HCT116 (cell line): Measurements from ENCODE around the gene TEX54. TPM values are rescaled to one million over a fixed set of nuclear protein-coding genes. Genes with fewer than 3 reads are reported as not detected.

ENCODE experiments used
- ATAC-seq: fragments of 200-7000 bp; cut with Tn5 transposase; 2 replicates; pipeline ENCODE4 v1.9.1; 2020; ENCODE audit warnings: mild to moderate bottlenecking, moderate library complexity
- BruUV-seq: library from RNA; stranded (reverse); fragments of 400-500 nt; replicated peaks from 2 replicates; lab custom pipeline; 2021; lab: Mats Ljungman, UMichigan
- CTCF ChIA-PET: fragments of 300-600 bp; sonication (Branson Sonifier 250); formaldehyde crosslinking; loops from one replicate; lab custom pipeline; 2021; ENCODE audit warnings: antibody characterized with exemption; lab: Charles Lee
- POLR2A ChIA-PET: fragments of 300-600, 350-600 bp; sonication (Branson Sonifier 250); formaldehyde crosslinking; loops from one replicate; lab custom pipeline; 2021; ENCODE audit warnings: antibody characterized with exemption; lab: Charles Lee
- RAD21 ChIA-PET, 2 experiments: fragments of 300-600 bp; sonication (Branson Sonifier 250); formaldehyde crosslinking; loops; one replicate each; lab custom pipeline; 2023; ENCODE audit warnings: low total read pairs in 2 of 2; ENCODE audit not compliant: uncharacterized antibody in 2 of 2, unreplicated experiment in 2 of 2, low non-redundant PET in 1 of 2; lab: Charles Lee
- DNase-seq: peaks from one replicate; pipeline ENCODE4 v3.0.0-alpha.2; 2010; ENCODE audit warnings: low read depth, low spot score
- H2AFZ ChIP-seq: fragments of 200-600 bp; shearing (Covaris generic), sonication (generic); 2 replicates; pipeline ENCODE4 v1.6.1; 2017; ENCODE audit warnings: low read depth, mixed run types, mixed read lengths, antibody characterized with exemption, low read length; ENCODE audit not compliant: poor library complexity, severe bottlenecking
- H3K27ac ChIP-seq: 2 replicates; pipeline ENCODE4 v1.5.1; 2012; ENCODE audit warnings: low read depth, low read length
- H3K27me3 ChIP-seq: fragments of 200-600 bp; sonication (generic); 2 replicates; pipeline ENCODE4 v1.6.1; 2016; ENCODE audit warnings: mixed run types, low read length, mixed read lengths; ENCODE audit not compliant: insufficient read depth
- H3K36me3 ChIP-seq, 2 experiments: fragments of 200-500 bp in 1 of 2; fragments of 200-600 bp in 1 of 2; sonication (Bioruptor generic) in 1 of 2; sonication (generic) in 1 of 2; 2 replicates each; pipeline versions ENCODE4 v1.5.1 to v1.6.1; 2014 to 2016; ENCODE audit warnings: low read length in 2 of 2, inconsistent platforms in 1 of 2, mixed read lengths in 1 of 2, mixed run types in 1 of 2; ENCODE audit not compliant: insufficient read depth in 2 of 2, control insufficient read depth in 1 of 2
- H3K4me1 ChIP-seq, 2 experiments: fragments of 200-600 bp in 1 of 2; sonication (generic) in 1 of 2; 2 replicates each; pipeline versions ENCODE4 v1.5.1 to v1.6.1; 2012 to 2017; ENCODE audit warnings: low read length in 2 of 2, inconsistent platforms in 1 of 2, mild to moderate bottlenecking in 1 of 2, mixed read lengths in 1 of 2, mixed run types in 1 of 2, moderate library complexity in 1 of 2; ENCODE audit not compliant: insufficient read depth in 2 of 2, control insufficient read depth in 1 of 2
- H3K4me2 ChIP-seq: fragments of 200-600 bp; sonication (generic); 2 replicates; pipeline ENCODE4 v1.6.1; 2017; ENCODE audit warnings: mixed run types, low read length, mixed read lengths
- H3K4me3 ChIP-seq, 2 experiments: fragments of 200-600 bp in 1 of 2; sonication (generic) in 1 of 2; replicated peaks in 1 of 2; 2 replicates each; pipeline ENCODE4 v1.5.1; 2011 to 2016; ENCODE audit warnings: low read length in 2 of 2, control low read depth in 1 of 2, low read depth in 1 of 2, mild to moderate bottlenecking in 1 of 2, mixed read lengths in 1 of 2, mixed run types in 1 of 2
- H3K79me2 ChIP-seq: fragments of 200-600 bp; sonication (generic); 2 replicates; pipeline ENCODE4 v1.6.1; 2017; ENCODE audit warnings: mild to moderate bottlenecking, mixed run types, low read length, moderate library complexity, mixed read lengths; ENCODE audit not compliant: insufficient read depth
- H3K9ac ChIP-seq: fragments of 200-600 bp; sonication (generic); 2 replicates; pipeline ENCODE4 v1.6.1; 2016; ENCODE audit warnings: low read length, mixed read lengths
- H3K9me2 ChIP-seq: fragments of 200-600 bp; sonication (generic), shearing (Covaris generic); 2 replicates; pipeline ENCODE4 v1.6.1; 2017; ENCODE audit warnings: mixed run types, mild to moderate bottlenecking, moderate library complexity; ENCODE audit not compliant: insufficient read depth
- H3K9me3 ChIP-seq, 2 experiments: fragments of 200-500 bp in 1 of 2; fragments of 200-600 bp in 1 of 2; sonication (Bioruptor generic) in 1 of 2; sonication (generic) in 1 of 2; 2 replicates each; pipeline ENCODE4 v1.6.1; 2014 to 2017; ENCODE audit warnings: low read length in 2 of 2, mixed read lengths in 2 of 2, inconsistent platforms in 1 of 2, low read depth in 1 of 2, mild to moderate bottlenecking in 1 of 2, mixed run types in 1 of 2, moderate library complexity in 1 of 2; ENCODE audit not compliant: control insufficient read depth in 1 of 2, insufficient read depth in 1 of 2
- H4K20me1 ChIP-seq: fragments of 200-600 bp; sonication (generic), shearing (Covaris generic); 2 replicates; pipeline ENCODE4 v1.6.1; 2017; ENCODE audit warnings: mixed run types, mild to moderate bottlenecking, moderate library complexity; ENCODE audit not compliant: insufficient read depth
- ATF3 ChIP-seq: IDR thresholded peaks from 2 replicates; pipeline ENCODE4 v1.6.1; 2012
- CEBPB ChIP-seq: IDR thresholded peaks from 2 replicates; pipeline ENCODE4 v1.6.1; 2012; ENCODE audit warnings: low read depth
- CTCF ChIP-seq, 3 experiments: fragments of 200-600 bp in 1 of 3; sonication (generic) in 1 of 3; IDR thresholded peaks in 2 of 3; conservative IDR thresholded peaks in 1 of 3; 2 replicates each; pipeline ENCODE4 v1.5.1; 2012 to 2017; ENCODE audit warnings: low read depth in 2 of 3, low read length in 2 of 3, antibody characterized with exemption in 1 of 3, borderline replicate concordance in 1 of 3, control low read depth in 1 of 3, mild to moderate bottlenecking in 1 of 3, mixed read lengths in 1 of 3, mixed run types in 1 of 3, moderate library complexity in 1 of 3; ENCODE audit not compliant: insufficient read depth in 1 of 3
- EGR1 ChIP-seq: IDR thresholded peaks from 2 replicates; pipeline ENCODE4 v1.6.1; 2012; ENCODE audit warnings: low read depth
- EZH2phosphoT487 ChIP-seq: fragments of 200-600 bp; IDR thresholded peaks from 2 replicates; pipeline ENCODE4 v1.6.1; 2018; ENCODE audit warnings: antibody characterized with exemption, borderline replicate concordance
- FOSL1 ChIP-seq: IDR thresholded peaks from 2 replicates; pipeline ENCODE4 v1.6.1; 2012; ENCODE audit warnings: low read depth
- JUND ChIP-seq: IDR thresholded peaks from 2 replicates; pipeline ENCODE4 v1.6.1; 2012
- MAX ChIP-seq: IDR thresholded peaks from 2 replicates; pipeline ENCODE4 v1.6.1; 2012
- POLR2A ChIP-seq: IDR thresholded peaks from 2 replicates; pipeline ENCODE4 v1.7.0; 2011; ENCODE audit warnings: borderline replicate concordance; ENCODE audit not compliant: insufficient read depth, insufficient read length; ENCODE audit errors: extremely low read depth
- POLR2AphosphoS5 ChIP-seq: IDR thresholded peaks from 2 replicates; pipeline ENCODE4 v1.6.1; 2011; ENCODE audit warnings: mild to moderate bottlenecking, low read depth, low read length, moderate library complexity
- RAD21 ChIP-seq: IDR thresholded peaks from 2 replicates; pipeline ENCODE4 v1.6.1; 2012; ENCODE audit warnings: low read depth, mild to moderate bottlenecking
- REST ChIP-seq: IDR thresholded peaks from 2 replicates; pipeline ENCODE4 v1.6.1; 2012; ENCODE audit warnings: low read depth
- SIN3A ChIP-seq: IDR thresholded peaks from 2 replicates; pipeline ENCODE4 v1.6.1; 2012; ENCODE audit warnings: low read depth
- SP1 ChIP-seq: IDR thresholded peaks from 2 replicates; pipeline ENCODE4 v1.6.1; 2012; ENCODE audit warnings: low read depth
- SRF ChIP-seq: IDR thresholded peaks from 2 replicates; pipeline ENCODE4 v1.6.1; 2012; ENCODE audit warnings: low read depth
- TCF7L2 ChIP-seq: IDR thresholded peaks from 2 replicates; pipeline ENCODE4 v1.7.0; 2011; ENCODE audit warnings: borderline replicate concordance, inconsistent platforms; ENCODE audit not compliant: insufficient read depth, insufficient read length; ENCODE audit errors: extremely low read depth
- YY1 ChIP-seq: IDR thresholded peaks from 2 replicates; pipeline ENCODE4 v1.6.1; 2011; ENCODE audit warnings: low read length, low read depth, moderate library complexity, mild to moderate bottlenecking; ENCODE audit not compliant: insufficient replicate concordance; ENCODE audit errors: extremely low read depth
- ZBTB33 ChIP-seq: IDR thresholded peaks from 2 replicates; pipeline ENCODE4 v1.6.1; 2011; ENCODE audit warnings: mild to moderate bottlenecking, low read length, moderate library complexity; ENCODE audit not compliant: insufficient replicate concordance; ENCODE audit errors: extremely low read depth
- ZNF274 ChIP-seq: fragments of 200-500 bp; sonication (Bioruptor generic); IDR thresholded peaks from 2 replicates; pipeline ENCODE4 v1.6.1; 2014; ENCODE audit warnings: mild to moderate bottlenecking, low read depth, low read length, inconsistent platforms
- intact Hi-C: fragments of 100-400 bp; cut with micrococcal nuclease; formaldehyde crosslinking; loops from 2 replicates; pipeline ENCODE4 v1.10.0; 2022
- total RNA-seq: library from RNA; stranded (reverse); gene quantifications from one replicate; pipeline ENCODE4 v1.2.1, GENCODE V29; 2021; ENCODE audit not compliant: unreplicated experiment

TEX54 gene
- total RNA-seq, 1 experiment from 2014 or later, result not detected

GRCh38 chr11:62874851-62875250 lies 42.2 kb upstream of the TEX54 start:
- ATAC-seq, result no peak
- no peak overlapping the region for H3K4me2 ChIP-seq
- H3K27ac ChIP-seq, result no peak overlapping the region
- ChIA-PET CTCF (no interaction called here), POLR2A (interaction anchor here (0.7 to 5.4 kb wide), 3 partner anchors 18 to 34 kb away, joined by 3 to 26 read pairs (median 18); partner anchors contain the start of gene WDR74)
- H3K9me3 ChIP-seq, result no peaks in the 10 kb centered on the region
- intact Hi-C loops, result no loop called here
- H3K4me1 ChIP-seq, result peaks cover 15 to 26% of the 10 kb centered on the region in 2 experiments
- BruUV-seq, result no TSS peak
- H3K9me2 ChIP-seq, result no peaks in the 10 kb centered on the region
- TF ChIP-seq EGR1 (no peak), MAX (no peak), JUND (no peak), POLR2A (no peak), CTCF (IDR thresholded peaks at IDR 0.05 in 2 of 3, conservative IDR thresholded peaks at IDR 0.05 in 1 of 3; ENCODE audit: borderline replicate concordance in 1 of 3, insufficient read depth in 1 of 3, low read depth in 2 of 3, low read length in 2 of 3) (no peak), ATF3 (no peak), TCF7L2 (no peak), EZH2phosphoT487 (no peak), ZBTB33 (no peak), SRF (no peak), CEBPB (no peak), POLR2AphosphoS5 (no peak), YY1 (no peak), REST (no peak), RAD21 (no peak), ZNF274 (no peak), SIN3A (no peak), FOSL1 (no peak), SP1 (no peak)
- TF ChIP-seq, all 23 proteins: peak for 0
- Histone ChIP-seq H3K36me3 (peaks cover 18 to 19% of the 10 kb centered on the region in 2 experiments; a peak in 3 of 4 replicates), H4K20me1 (peaks cover 4% of the 10 kb centered on the region; the same call in 1 of the 2 replicates), H3K4me3 (no peak overlapping the region), H3K9ac (no peak overlapping the region), H3K27me3 (no peaks in the 10 kb centered on the region), H3K79me2 (peaks cover 97% of the 10 kb centered on the region), H2AFZ (no peak overlapping the region)
- RAD21 ChIA-PET, result no interaction called here
- DNase-seq, result no peak
